ENCODE measurements around the gene PLXNA3. TPM values are rescaled to one million over a fixed set of nuclear protein-coding genes. Genes with fewer than 3 reads are reported as not detected.

The PLXNA3 gene
- total RNA-seq, 1 donor = 26.8 TPM

GRCh38 chrX:154516656-154517100 lies 58.6 kb downstream of the PLXNA3 start:
- TF ChIP-seq CTCF (IDR thresholded peaks at IDR 0.05; ENCODE audit: insufficient read depth, low read depth, low read length) = no peak
- peak overlapping the region; percentile 47 for H3K4me3 ChIP-seq (ENCODE audit: low read depth, low read length)
- peak; percentile 97 for DNase-seq (ENCODE audit: low read depth)

GRCh38 chrX:154517101-154517781 lies 59.2 kb downstream of the PLXNA3 start:
- peak; percentile 55 for DNase-seq (ENCODE audit: low read depth)
- H3K4me3 ChIP-seq (ENCODE audit: low read depth, low read length) = peak overlapping the region; percentile 21
- TF ChIP-seq CTCF (IDR thresholded peaks at IDR 0.05; ENCODE audit: insufficient read depth, low read depth, low read length) = no peak

GRCh38 chrX:154519389-154519788 lies 61.3 kb downstream of the PLXNA3 start:
- no peak for TF ChIP-seq CTCF (IDR thresholded peaks at IDR 0.05; ENCODE audit: insufficient read depth, low read depth, low read length)
- DNase-seq (ENCODE audit: low read depth) = no peak

GRCh38 chrX:154525606-154526490 lies 67.8 kb downstream of the PLXNA3 start:
- peak; percentile 18 for DNase-seq (ENCODE audit: low read depth)
- no peak for TF ChIP-seq CTCF (IDR thresholded peaks at IDR 0.05; ENCODE audit: insufficient read depth, low read depth, low read length)
- H3K4me3 ChIP-seq (ENCODE audit: low read depth, low read length) = no peak overlapping the region

More at GRCh38 chrX:154519389-154519788, 61.3 kb downstream of the PLXNA3 start:
- H3K4me3 ChIP-seq (ENCODE audit: low read depth, low read length) = no peak overlapping the region

GRCh38 chrX:154526901-154527675 lies 69.0 kb downstream of the PLXNA3 start:
- peak; percentile 58 for TF ChIP-seq CTCF (IDR thresholded peaks at IDR 0.05; ENCODE audit: insufficient read depth, low read depth, low read length)
- H3K4me3 ChIP-seq (ENCODE audit: low read depth, low read length) = peak overlapping the region; percentile 38
- peak; percentile 77 for DNase-seq (ENCODE audit: low read depth)

Small RNA genes lying within 50 kb of the gene (small RNA-seq; reads per million reads assigned to genes)
- not detected for gene MIR6858
- gene RN7SL697P = not detected

Other genes with a start within 250 kb of the PLXNA3 start
- gene OPN1MW2, start 238.5 kb upstream of the PLXNA3 start, total RNA-seq = not detected in 2 replicates
- gene OPN1MW3, start 200.7 kb upstream of the PLXNA3 start, total RNA-seq = not detected in 2 replicates
- gene TEX28, start 163.2 kb upstream of the PLXNA3 start, total RNA-seq = not detected in 2 replicates
- not detected in 2 replicates for gene TKTL1, start 162.5 kb upstream of the PLXNA3 start, total RNA-seq
- gene FLNA, start 83.6 kb upstream of the PLXNA3 start, total RNA-seq = 3,767 and 4,290 TPM in 2 replicates
- gene EMD, start 79.0 kb upstream of the PLXNA3 start, total RNA-seq = 34.5 and 35.1 TPM in 2 replicates
- gene RPL10, start 59.9 kb upstream of the PLXNA3 start, total RNA-seq = 1,310 and 1,322 TPM in 2 replicates
- 45.4 and 53.5 TPM in 2 replicates for gene DNASE1L1, start 49.0 kb upstream of the PLXNA3 start, total RNA-seq
- 15.5 and 17.4 TPM in 2 replicates for gene TAFAZZIN, start 46.7 kb upstream of the PLXNA3 start, total RNA-seq
- gene ATP6AP1, start 29.6 kb upstream of the PLXNA3 start, total RNA-seq = 72.5 and 91.8 TPM in 2 replicates
- gene GDI1, start 21.1 kb upstream of the PLXNA3 start, total RNA-seq = 81.8 and 106 TPM in 2 replicates
- 44.9 and 54.4 TPM in 2 replicates for gene FAM50A, start 14.1 kb upstream of the PLXNA3 start, total RNA-seq
- gene LAGE3, start 21.0 kb downstream of the PLXNA3 start, total RNA-seq = 12.6 and 15.5 TPM in 2 replicates
- gene UBL4A, start 28.3 kb downstream of the PLXNA3 start, total RNA-seq = 31.9 and 32.0 TPM in 2 replicates
- 27.7 and 31.5 TPM in 2 replicates for gene SLC10A3, start 32.3 kb downstream of the PLXNA3 start, total RNA-seq
- gene FAM3A, start 58.0 kb downstream of the PLXNA3 start, total RNA-seq = 23.5 and 24.6 TPM in 2 replicates
- gene G6PD, start 88.6 kb downstream of the PLXNA3 start, total RNA-seq = 95.7 and 128 TPM in 2 replicates
- gene IKBKG, start 89.3 kb downstream of the PLXNA3 start, total RNA-seq = 13.0 and 19.3 TPM in 2 replicates
- gene CTAG1A, start 126.9 kb downstream of the PLXNA3 start, total RNA-seq = not detected in 2 replicates
- gene CTAG1B, start 161.0 kb downstream of the PLXNA3 start, total RNA-seq = not detected in 2 replicates
- not detected in 2 replicates for gene CTAG2, start 195.3 kb downstream of the PLXNA3 start, total RNA-seq

Measured in fibroblast of villous mesenchyme (primary cell).